Endodermal cell (in vitro differentiated cells): ENCODE data around the gene UBFD1. TPM values are rescaled to one million over a fixed set of nuclear protein-coding genes. Genes with fewer than 3 reads are reported as not detected.

Experiments
- total RNA-seq, 2 donors: library from RNA; stranded (reverse); fragmentation: NEBNext Ultra II Directional in 1 of 2; extraction: Animal tissue kit (Norgen Biotek cat#: 25700) in 1 of 2; gene quantifications; 2 replicates in 1 of 2; 3 replicates in 1 of 2; pipeline ENCODE4 v1.2.1, GENCODE V29; 2021

Gene UBFD1
- total RNA-seq, 2 donors from 2014 or later = 105 to 113 TPM

Other genes starting within 250 kb of the UBFD1 start
- 10 to 100 TPM; 19.9 to 31.3 TPM for gene COG7, start 104.5 kb upstream of the UBFD1 start, total RNA-seq
- 100 to 1,000 TPM in 1 of 2 donors, 10 to 100 TPM in 1; 99.4 to 116 TPM for gene GGA2, start 47.2 kb upstream of the UBFD1 start, total RNA-seq
- 10 to 100 TPM; 32.0 to 36.1 TPM for gene EARS2, start 377 bp upstream of the UBFD1 start, total RNA-seq
- 100 to 1,000 TPM; 106 to 120 TPM for gene NDUFAB1, start 38.6 kb downstream of the UBFD1 start, total RNA-seq
- gene PALB2, start 83.6 kb downstream of the UBFD1 start, total RNA-seq = 10 to 100 TPM; 20.0 to 24.8 TPM
- gene DCTN5, start 83.7 kb downstream of the UBFD1 start, total RNA-seq = 10 to 100 TPM; 82.2 to 90.8 TPM
- gene PLK1, start 121.2 kb downstream of the UBFD1 start, total RNA-seq = 100 to 1,000 TPM in 1 of 2 donors, 10 to 100 TPM in 1; 76.7 to 118 TPM
- gene ERN2, start 155.5 kb downstream of the UBFD1 start, total RNA-seq = 1 to 10 TPM; 1.3 to 1.4 TPM
- 1 to 10 TPM in 1 of 2 donors, under 1 TPM in 1; 0.46 to 1.2 TPM for gene CHP2, start 197.3 kb downstream of the UBFD1 start, total RNA-seq